Lung (tissue), 12 donors: ENCODE data around the gene TLE3. TPM values are rescaled to one million over a fixed set of nuclear protein-coding genes. Genes with fewer than 3 reads are reported as not detected.

Experiments used
- ATAC-seq: fragments of 200-7000 bp; cut with Tn5 transposase; one replicate; pipeline ENCODE4 v1.9.1; 2020; ENCODE audit warnings: moderate number of reproducible peaks; ENCODE audit not compliant: insufficient read depth, low FRiP score
- DNase-seq, 3 donors: peaks; one replicate each; pipeline ENCODE4 v3.0.0-alpha.2; 2013 to 2017
- H3K27ac ChIP-seq, 2 donors: one replicate each; pipeline ENCODE4 v1.5.1; 2013; ENCODE audit warnings: mild to moderate bottlenecking in 2 of 2, moderate library complexity in 2 of 2, control low read depth in 1 of 2, inconsistent platforms in 1 of 2, low read depth in 1 of 2, low read length in 1 of 2
- H3K27me3 ChIP-seq, 3 donors: one replicate each; pipeline ENCODE4 v1.5.1; 2013; ENCODE audit warnings: low read length in 2 of 3; ENCODE audit not compliant: control insufficient read depth in 3 of 3, insufficient read depth in 3 of 3
- H3K36me3 ChIP-seq, 4 donors: one replicate each; pipeline ENCODE4 v1.5.1; 2013; ENCODE audit warnings: low read length in 4 of 4, mild to moderate bottlenecking in 1 of 4, moderate library complexity in 1 of 4; ENCODE audit not compliant: control insufficient read depth in 4 of 4, insufficient read depth in 4 of 4
- H3K4me1 ChIP-seq, 5 donors: one replicate each; pipeline ENCODE4 v1.5.1; 2013; ENCODE audit warnings: low read length in 5 of 5, mild to moderate bottlenecking in 2 of 5, moderate library complexity in 1 of 5; ENCODE audit not compliant: control insufficient read depth in 5 of 5, insufficient read depth in 5 of 5
- H3K4me3 ChIP-seq: one replicate; pipeline ENCODE4 v1.5.1; 2013; ENCODE audit warnings: mild to moderate bottlenecking, control low read depth, moderate library complexity
- H3K9ac ChIP-seq, 2 donors: one replicate each; pipeline ENCODE4 v1.5.1; 2013; ENCODE audit warnings: low read length in 2 of 2, control low read depth in 1 of 2; ENCODE audit not compliant: insufficient read depth in 1 of 2
- H3K9me3 ChIP-seq, 4 donors: one replicate each; pipeline ENCODE4 v1.5.1; 2013; ENCODE audit warnings: low read length in 3 of 4, mild to moderate bottlenecking in 1 of 4, moderate library complexity in 1 of 4; ENCODE audit not compliant: control insufficient read depth in 4 of 4, insufficient read depth in 3 of 4
- CTCF ChIP-seq: IDR thresholded peaks from 2 replicates; pipeline ENCODE4 v1.5.1; 2012; ENCODE audit warnings: mild to moderate bottlenecking; ENCODE audit errors: control extremely low read depth, extremely low read depth
- WGBS, 2 donors: extraction: QIAGEN DNeasy Blood & Tissue Kit; methylation state at CpG; one replicate each; pipeline ENCODE4 v1.1.7; 2013; 5-methylcytosine and 5-hydroxymethylcytosine counted together
- polyA plus RNA-seq, 2 donors: library from polyadenylated mRNA; stranded (reverse); fragments of 200-250 nt; gene quantifications; one replicate each; pipeline ENCODE4 v1.2.1, GENCODE V29; 2013
- total RNA-seq, 2 donors: library from RNA; depleted of rRNA in 1 of 2; stranded (reverse); fragments of >200 nt in 1 of 2; gene quantifications; one replicate each; pipeline ENCODE4 v1.2.1, GENCODE V29; 2014 to 2021
- donor health status: control.
- donor health status: control.
- donor health status: Bipolar disorder and iron deficiency.
- donor health status: healthy.
- donor health status: DM: yes; HTN: yes; CAD: no.

TLE3 gene
- total and polyA plus RNA-seq, 4 donors: 22.7 to 77.3 (median 73.3) TPM

DNA sequence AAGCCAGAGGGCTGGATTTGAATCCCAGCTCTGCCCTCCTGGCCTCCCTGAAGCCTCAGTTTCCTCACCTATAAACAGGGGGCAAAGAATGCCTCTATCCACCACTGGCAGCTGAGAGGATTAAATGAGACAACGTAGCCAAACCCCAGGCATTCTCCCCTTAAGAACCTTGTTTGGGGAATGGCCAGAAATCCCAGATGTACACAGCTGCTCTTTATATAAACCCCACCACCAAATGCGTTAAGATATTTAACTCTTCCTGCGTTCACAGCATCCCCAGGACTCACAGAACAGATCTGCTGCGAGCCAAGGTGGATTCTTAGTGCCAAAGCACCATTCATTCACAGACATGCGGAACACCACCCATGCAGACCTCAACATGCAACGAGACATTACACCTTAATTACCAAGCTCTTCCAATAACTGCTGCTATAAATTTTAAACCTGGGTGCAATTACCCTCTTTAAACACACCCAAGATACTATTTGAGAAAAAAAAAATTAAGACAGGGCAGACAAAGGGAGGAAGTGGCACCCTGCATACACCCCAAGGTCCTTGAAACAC is 5.2 kb downstream of the TLE3 start:
- no peaks in the 10 kb centered on the region for H3K27me3 ChIP-seq
- peak overlapping the region in 1 of 2 donors; percentile 41 for H3K27ac ChIP-seq
- H3K9me3 ChIP-seq: no peaks in the 10 kb centered on the region
- H3K4me1 ChIP-seq: peaks cover 28 to 76% (median 49%) of the 10 kb centered on the region in 5 donors
- ATAC-seq: no peak
- H3K4me3 ChIP-seq: no peak overlapping the region
- H3K9ac ChIP-seq: no peak overlapping the region
- peaks cover 2 to 24% (median 17%) of the 10 kb centered on the region in 4 donors for H3K36me3 ChIP-seq
- TF ChIP-seq CTCF: no peak
- WGBS, 2 donors: 80 to 87% methylated on average over 6 of the region's 6 CpGs
- peak; percentile 80 to 95 (median 94) for DNase-seq

GRCh38 chr15:70091726-70092463 is 5.8 kb downstream of the TLE3 start:
- peaks cover 29 to 82% (median 49%) of the 10 kb centered on the region in 5 donors for H3K4me1 ChIP-seq
- peaks cover 2 to 30% (median 19%) of the 10 kb centered on the region in 4 donors for H3K36me3 ChIP-seq
- ATAC-seq (no peak), DNase-seq (peak in 2 of 3 donors; percentile 30 to 38)
- H3K27me3 ChIP-seq: no peaks in the 10 kb centered on the region
- 64 to 68% methylated on average over 12 of the region's 12 CpGs for WGBS, 2 donors
- peak overlapping the region in 1 of 2 donors; percentile 41 for H3K27ac ChIP-seq
- H3K4me3 ChIP-seq: peak overlapping the region; percentile 1
- no peak for TF ChIP-seq CTCF
- no peaks in the 10 kb centered on the region for H3K9me3 ChIP-seq
- H3K9ac ChIP-seq: no peak overlapping the region

- peaks cover 7 to 35% (median 22%) of the 10 kb centered on the region in 4 donors for H3K36me3 ChIP-seq
- ATAC-seq (no peak), DNase-seq (no peak)
- H3K9ac ChIP-seq: no peak overlapping the region
- H3K27ac ChIP-seq: no peak overlapping the region
- no peak overlapping the region for H3K4me3 ChIP-seq
- H3K27me3 ChIP-seq: no peaks in the 10 kb centered on the region
- no peak for TF ChIP-seq CTCF
- H3K9me3 ChIP-seq: no peaks in the 10 kb centered on the region
- WGBS, 2 donors: 79 to 87% methylated on average over 8 of the region's 8 CpGs
- H3K4me1 ChIP-seq: peaks cover 29 to 82% (median 49%) of the 10 kb centered on the region in 5 donors
Observed at GRCh38 chr15:70090436-70091296, 7.1 kb downstream of the TLE3 start.
